Peyer's patch (tissue), 4 donors: Measurements from ENCODE around the gene SRC. TPM values are rescaled to one million over a fixed set of nuclear protein-coding genes. Genes with fewer than 3 reads are reported as not detected.

ENCODE experiments used
- DNase-seq, 3 donors: peaks; one replicate each; pipeline ENCODE4 v3.0.0-alpha.2; 2017 to 2019
- H3K27ac ChIP-seq, 4 donors: fragments of 200-600 bp; sonication (generic); one replicate each; pipeline ENCODE4 v1.5.1; 2016 to 2019
- H3K27me3 ChIP-seq, 2 donors: fragments of 200-600 bp; sonication (generic); one replicate each; pipeline ENCODE4 v1.5.1; 2019
- H3K36me3 ChIP-seq, 3 donors: fragments of 200-600 bp; sonication (generic); one replicate each; pipeline ENCODE4 v1.5.1; 2016 to 2019
- H3K4me1 ChIP-seq, 4 donors: fragments of 200-600 bp; sonication (generic); one replicate each; pipeline ENCODE4 v1.5.1; 2016 to 2019
- H3K4me3 ChIP-seq, 4 donors: fragments of 200-600 bp; sonication (generic); 1 replicate in 3 of 4; 2 replicates in 1 of 4; pipeline ENCODE4 v1.5.1; 2016 to 2019; ENCODE audit warnings: mild to moderate bottlenecking in 1 of 4
- H3K9me3 ChIP-seq, 4 donors: fragments of 200-600 bp; sonication (generic); one replicate each; pipeline ENCODE4 v1.5.1; 2016 to 2019; ENCODE audit warnings: mild to moderate bottlenecking in 1 of 4
- CTCF ChIP-seq, 6 experiments: fragments of 450-650 bp in 4 of 6; fragments of 200-600 bp in 2 of 6; sonication (generic) in 1 of 6; IDR thresholded peaks; one replicate each; pipeline ENCODE4 v1.5.1; 2017 to 2019; ENCODE audit warnings: antibody characterized with exemption in 6 of 6, mild to moderate bottlenecking in 3 of 6, moderate library complexity in 1 of 6
- POLR2A ChIP-seq, 2 donors: fragments of 450-650 bp; IDR thresholded peaks; one replicate each; pipeline ENCODE4 v1.5.1; 2017; ENCODE audit warnings: antibody characterized with exemption in 2 of 2, mild to moderate bottlenecking in 2 of 2, moderate library complexity in 2 of 2
- total RNA-seq, 4 donors: library from RNA; depleted of rRNA; stranded (reverse); fragments of >200 nt; gene quantifications; one replicate each; pipeline ENCODE4 v1.1.0, GENCODE V29; 2016

SRC gene
- total RNA-seq, 4 donors from 2014 or later: 85.8 to 187 (median 146) TPM

- Histone ChIP-seq H3K36me3 (peaks cover 0 to 27% (median 0%) of the 10 kb centered on the region in 3 donors), H3K4me3 (no peak overlapping the region), H3K9me3 (no peaks in the 10 kb centered on the region), H3K27me3 (no peaks in the 10 kb centered on the region), H3K4me1 (peaks cover 0 to 56% (median 0%) of the 10 kb centered on the region in 4 donors), H3K27ac (peak overlapping the region in 2 of 4 donors; percentile 25 to 95)
- DNase-seq: peak in 2 of 3 donors; percentile 51 to 57
- TF ChIP-seq CTCF (IDR thresholded peaks at IDR 0.05) (no peak), POLR2A (IDR thresholded peaks at IDR 0.05) (no peak)
Observed at GRCh38 chr20:37349517-37350491, 3.9 kb downstream of the SRC start.

DNA sequence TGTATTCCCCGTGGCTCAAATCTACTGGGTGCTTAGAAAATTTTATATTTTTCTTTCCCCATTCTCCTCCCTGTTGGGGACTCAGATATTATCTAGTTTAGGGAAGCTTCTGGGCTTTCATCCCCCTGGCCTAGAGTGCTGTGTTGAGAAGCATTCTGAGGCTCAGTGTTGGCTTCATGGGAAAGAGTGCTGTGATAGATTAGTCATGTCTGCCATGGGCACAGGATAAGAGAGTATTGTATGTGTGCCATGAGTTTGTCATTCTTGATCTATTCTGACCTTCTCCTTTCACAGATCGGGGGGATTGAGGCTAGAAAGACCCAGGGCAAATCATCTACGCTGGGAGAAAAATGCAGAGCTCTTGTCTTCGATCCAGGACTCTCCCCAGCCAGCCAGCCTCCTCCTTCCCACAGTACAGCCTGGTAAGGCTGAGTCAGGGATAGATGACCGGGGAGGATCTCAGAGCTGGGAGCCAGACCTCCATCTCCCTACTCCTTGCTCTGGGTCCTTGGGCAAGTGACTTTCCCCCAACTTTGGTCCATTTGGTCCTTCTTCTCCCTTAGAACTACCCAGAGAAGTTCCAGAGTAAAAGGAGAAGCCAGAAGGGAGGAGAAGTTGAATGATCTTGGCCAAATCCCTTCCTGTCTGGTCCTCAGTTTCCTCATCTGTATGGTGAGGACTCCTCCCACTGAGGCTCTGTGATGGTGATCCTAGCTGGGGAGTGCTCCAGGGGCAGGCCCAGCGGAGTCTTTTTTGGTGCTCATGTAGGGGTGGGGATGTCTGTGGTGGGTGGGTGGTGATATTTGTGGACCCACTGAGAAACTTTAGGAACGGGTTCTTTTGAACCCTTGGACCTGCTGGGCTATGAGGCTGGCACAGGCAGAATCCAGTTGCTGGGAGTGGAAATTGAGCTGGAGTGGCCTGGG lies 5.0 kb downstream of the SRC start:
- H3K4me1 ChIP-seq: peaks cover 0 to 61% (median 0%) of the 10 kb centered on the region in 4 donors
- peaks cover 0 to 27% (median 0%) of the 10 kb centered on the region in 3 donors for H3K36me3 ChIP-seq
- no peak overlapping the region for H3K4me3 ChIP-seq
- no peaks in the 10 kb centered on the region for H3K27me3 ChIP-seq
- peak in 1 of 3 donors; percentile 31 for DNase-seq
- no peak for TF ChIP-seq CTCF (IDR thresholded peaks at IDR 0.05)
- no peak for TF ChIP-seq POLR2A (IDR thresholded peaks at IDR 0.05)
- H3K9me3 ChIP-seq: no peaks in the 10 kb centered on the region
- H3K27ac ChIP-seq: no peak overlapping the region

DNA sequence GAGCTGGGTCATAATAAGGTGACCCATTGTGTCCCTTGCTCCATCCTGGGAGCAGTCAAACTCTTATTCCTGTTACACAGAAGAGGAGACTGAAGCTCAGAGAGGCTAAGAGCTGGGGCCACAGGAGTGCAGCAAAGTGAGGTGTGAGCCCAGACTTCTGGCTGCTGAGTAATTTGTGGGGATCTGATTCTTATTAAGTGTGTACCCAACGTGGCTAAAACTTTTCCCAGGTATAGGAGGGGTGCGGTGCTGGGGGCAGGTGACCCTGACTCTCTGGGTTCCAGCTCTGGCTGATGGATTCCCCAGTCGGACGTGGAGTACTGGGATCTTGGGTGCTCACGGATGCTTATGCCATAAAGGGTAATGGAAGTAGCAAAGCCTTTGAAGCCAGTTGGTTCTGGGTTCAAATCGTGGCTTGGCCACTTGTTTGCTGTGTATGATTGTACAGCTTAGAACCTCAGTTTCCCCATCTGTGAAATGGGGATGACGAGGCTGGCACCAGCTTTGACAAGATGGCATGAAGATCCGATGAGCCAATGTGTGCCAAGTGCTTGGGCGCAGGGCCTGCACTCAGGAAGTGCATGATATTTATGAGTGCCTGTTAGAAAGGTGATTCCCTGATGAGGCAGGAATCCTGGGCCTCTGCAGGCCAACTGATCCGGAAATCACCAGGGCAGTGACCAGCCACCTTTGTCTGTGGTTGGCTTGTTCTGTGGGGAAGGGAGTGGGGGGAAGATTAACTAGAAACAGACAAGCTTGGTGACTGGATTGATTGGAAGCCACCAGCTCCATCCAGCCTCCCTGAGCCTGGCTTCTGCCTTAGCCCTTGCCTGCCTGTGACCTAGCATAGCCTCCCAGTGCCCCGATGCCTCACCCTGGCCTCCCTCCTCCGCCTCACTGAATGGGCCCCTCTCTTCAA lies 6.0 kb downstream of the SRC start:
- TF ChIP-seq POLR2A (IDR thresholded peaks at IDR 0.05) (no peak), CTCF (IDR thresholded peaks at IDR 0.05) (no peak)
- Histone ChIP-seq H3K9me3 (no peaks in the 10 kb centered on the region), H3K36me3 (peaks cover 0 to 27% (median 0%) of the 10 kb centered on the region in 3 donors), H3K27ac (no peak overlapping the region), H3K4me3 (no peak overlapping the region), H3K27me3 (no peaks in the 10 kb centered on the region), H3K4me1 (peaks cover 0 to 68% (median 0%) of the 10 kb centered on the region in 4 donors)
- DNase-seq: peak in 1 of 3 donors; percentile 22

- peaks cover 0 to 27% (median 0%) of the 10 kb centered on the region in 3 donors for H3K36me3 ChIP-seq
- no peaks in the 10 kb centered on the region for H3K9me3 ChIP-seq
- DNase-seq: peak in 1 of 3 donors; percentile 34
- H3K4me3 ChIP-seq: no peak overlapping the region
- no peak overlapping the region for H3K27ac ChIP-seq
- TF ChIP-seq POLR2A (IDR thresholded peaks at IDR 0.05): no peak
- TF ChIP-seq CTCF (IDR thresholded peaks at IDR 0.05): no peak
- no peaks in the 10 kb centered on the region for H3K27me3 ChIP-seq
- H3K4me1 ChIP-seq: peaks cover 0 to 68% (median 0%) of the 10 kb centered on the region in 4 donors
Observed at GRCh38 chr20:37352608-37352980, 6.7 kb downstream of the SRC start.
